HG03280 (cell line): ENCODE results near the gene OR52K2.
"Not testable (repeated sequence)": the region's sequence is repeated elsewhere in the genome, so short reads cannot be mapped to it uniquely, and the experiment has no call there.

Experiments used
- ATAC-seq: cut with Tn5 transposase; IDR thresholded peaks from one replicate; pipeline ENCODE4 v1.9.1; 2021; ENCODE audit warnings: mild to moderate bottlenecking, moderate library complexity; ENCODE audit not compliant: unreplicated experiment

Gene OR52K2

DNA sequence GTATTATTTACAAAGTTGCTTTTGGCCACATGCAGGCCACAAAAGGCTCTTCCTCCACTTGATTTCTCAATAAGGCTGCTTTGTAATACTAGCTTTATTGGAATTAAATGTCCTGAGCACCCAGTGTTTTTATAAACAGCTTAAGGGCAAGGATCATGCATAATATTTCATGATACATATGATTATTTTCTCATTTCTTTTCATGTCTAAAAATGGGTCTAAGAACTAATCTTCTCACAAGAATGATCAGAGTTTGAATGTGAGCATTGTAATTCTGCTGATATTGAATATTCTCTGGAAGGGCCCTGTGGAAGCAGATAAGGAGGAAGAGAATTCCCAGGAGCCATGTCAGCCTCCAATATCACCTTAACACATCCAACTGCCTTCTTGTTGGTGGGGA is at the start of gene OR52K2:
Gene OR52K2, plus strand, starts transcription at position 301 of the 400 bp plus-strand sequence. Its CDS starts 45 bp downstream, at position 346.
- ATAC-seq = no peak

DNA sequence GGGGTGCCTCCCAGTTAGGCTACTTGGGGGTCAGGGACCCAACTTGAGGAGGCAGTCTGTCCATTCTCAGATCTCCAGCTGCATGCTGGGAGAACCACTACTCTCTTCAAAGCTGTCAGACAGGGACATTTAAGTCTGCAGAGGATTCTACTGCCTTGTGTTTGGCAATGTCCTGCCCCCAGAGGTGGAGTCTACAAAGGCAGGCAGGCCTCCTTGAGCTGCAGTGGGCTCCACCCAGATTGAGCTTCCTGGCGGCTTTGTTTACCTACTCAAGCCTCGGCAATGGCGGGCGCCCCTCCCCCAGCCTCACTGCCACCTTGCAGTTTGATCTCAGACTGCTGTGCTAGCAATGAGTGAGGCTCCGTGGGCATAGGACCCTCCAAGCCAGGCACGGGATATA is 42.9 kb upstream of the OR52K2 start:
- not testable (repeated sequence) for ATAC-seq

DNA sequence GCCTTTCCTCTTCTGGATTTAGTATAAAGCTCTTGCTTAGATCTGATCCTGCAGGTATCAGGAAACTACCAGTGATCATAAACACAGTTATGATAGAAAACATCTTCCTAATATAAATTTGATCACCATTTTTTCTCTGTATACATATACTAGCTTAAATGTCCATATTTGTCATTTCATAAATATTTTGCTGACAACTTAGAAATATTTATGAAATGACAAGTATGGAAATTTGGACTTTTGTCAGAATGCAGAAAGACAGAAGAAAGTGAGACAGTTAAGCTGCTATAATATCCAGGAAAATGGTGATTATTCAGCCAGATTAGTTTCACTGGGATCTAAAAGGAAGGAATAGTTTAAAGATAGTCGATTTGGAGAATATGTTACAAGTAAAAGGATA is 32.8 kb upstream of the OR52K2 start:
- no peak for ATAC-seq

DNA sequence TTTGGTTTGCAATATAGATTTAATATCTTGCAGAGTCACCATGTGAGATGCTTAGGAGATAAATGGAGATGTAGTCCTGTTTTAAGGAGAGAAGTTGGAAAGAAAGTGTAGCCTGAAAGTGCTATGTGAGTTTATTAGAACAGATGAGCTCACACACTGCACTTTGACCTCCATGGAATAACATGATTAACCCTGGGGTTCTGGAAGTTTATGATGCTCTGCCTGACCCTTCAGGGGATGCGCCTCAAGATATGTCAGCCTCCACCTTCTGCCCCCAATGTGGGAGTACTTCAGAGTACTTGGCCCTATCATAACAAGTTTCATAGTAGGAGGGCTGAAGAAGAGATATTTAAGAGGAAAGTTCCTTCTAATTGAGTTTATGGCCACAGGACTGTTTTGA is 32.3 kb upstream of the OR52K2 start:
- no peak for ATAC-seq

DNA sequence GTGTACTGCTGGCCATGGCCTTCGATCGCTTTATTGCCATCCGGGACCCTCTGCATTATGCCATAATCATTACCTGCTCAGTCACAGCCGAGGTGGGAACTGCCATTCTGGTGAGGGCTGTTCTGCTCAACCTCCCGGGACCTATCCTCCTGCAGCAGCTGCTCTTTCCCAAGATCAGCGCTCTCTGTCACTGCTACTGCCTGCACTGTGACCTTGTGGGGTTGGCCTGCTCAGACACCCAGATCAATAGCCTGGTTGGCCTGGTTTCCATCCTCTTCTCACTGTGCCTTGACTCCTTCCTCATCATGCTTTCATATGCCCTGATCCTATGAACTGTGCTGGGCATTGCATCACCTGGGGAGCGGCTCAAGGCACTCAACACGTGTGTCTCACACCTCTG is 30.7 kb upstream of the OR52K2 start:
- ATAC-seq = no peak

DNA sequence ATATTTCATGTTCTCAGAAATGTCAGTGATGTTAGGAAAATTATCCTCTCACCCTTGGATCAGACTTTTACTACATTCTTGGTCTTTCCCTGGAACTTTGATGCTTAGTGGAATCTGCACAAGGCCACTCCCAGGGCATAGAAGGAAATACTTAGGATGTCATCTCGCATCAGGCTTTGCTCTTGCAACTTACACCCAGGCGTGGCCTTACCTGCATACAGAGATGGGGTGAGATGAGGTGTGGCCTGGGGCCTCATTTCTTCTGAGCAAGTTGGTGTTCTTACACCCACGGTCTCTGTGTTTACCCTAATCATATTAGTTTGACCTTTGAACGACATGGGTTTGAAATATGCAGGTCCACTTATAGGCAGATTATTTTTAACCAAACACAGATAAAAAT is 19.0 kb upstream of the OR52K2 start:
- ATAC-seq = no peak

DNA sequence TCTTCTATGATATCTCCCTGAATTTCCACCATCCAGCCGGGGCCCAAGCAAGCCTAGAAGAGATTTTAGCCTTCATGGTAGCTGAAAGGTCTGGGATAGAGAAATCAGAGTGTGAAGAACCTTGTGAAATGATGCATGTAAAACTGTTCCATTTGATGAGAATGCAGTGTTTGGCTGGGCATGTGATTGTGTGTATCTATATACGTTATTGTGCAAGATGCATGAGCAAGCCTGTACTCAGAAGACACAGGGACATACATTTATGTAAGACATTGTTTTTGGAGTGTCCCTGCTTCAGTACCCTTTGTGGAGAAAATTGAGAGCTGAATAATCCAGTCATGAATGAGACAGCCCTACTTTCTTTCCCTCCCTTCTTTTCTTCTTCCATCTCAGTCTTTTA is 15.2 kb upstream of the OR52K2 start:
- ATAC-seq = no peak

DNA sequence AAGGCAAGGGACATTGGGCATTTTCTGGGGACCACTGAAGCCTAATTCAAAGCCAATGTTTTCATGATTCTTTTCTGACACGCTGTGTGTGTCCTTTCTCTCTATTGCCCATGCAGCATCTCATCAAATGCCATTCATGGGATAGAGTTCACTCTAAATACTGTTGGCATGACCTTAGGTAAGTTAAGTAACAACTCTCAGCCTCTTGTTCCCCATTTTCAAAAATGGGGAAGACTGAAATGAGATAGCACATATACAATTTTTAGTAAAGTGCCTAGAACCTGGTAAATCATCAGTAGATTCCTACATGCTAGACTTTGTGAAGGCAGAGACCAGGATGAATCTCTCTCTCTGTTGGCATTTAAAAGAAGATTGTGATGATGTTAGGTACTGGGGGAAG is 12.7 kb upstream of the OR52K2 start:
- no peak for ATAC-seq

DNA sequence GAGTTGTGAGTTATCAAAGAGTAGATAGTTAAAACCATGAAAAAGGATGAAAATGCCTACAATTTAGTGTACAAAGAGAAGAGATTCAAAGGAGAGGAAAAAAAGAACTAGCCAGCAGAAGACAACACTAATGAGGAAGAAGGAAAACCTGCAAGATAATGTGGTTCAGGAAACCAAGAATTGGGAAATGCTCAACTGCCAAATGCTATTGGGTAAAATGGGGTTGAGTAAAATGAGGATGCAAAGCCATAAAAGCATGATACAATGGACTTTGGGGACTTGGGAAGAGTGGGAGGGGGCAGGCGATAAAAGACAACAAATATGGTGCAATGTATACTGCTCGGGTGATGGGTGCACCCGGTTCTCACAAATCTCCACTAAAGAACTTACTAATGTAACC is 7.6 kb upstream of the OR52K2 start:
- ATAC-seq = no peak

DNA sequence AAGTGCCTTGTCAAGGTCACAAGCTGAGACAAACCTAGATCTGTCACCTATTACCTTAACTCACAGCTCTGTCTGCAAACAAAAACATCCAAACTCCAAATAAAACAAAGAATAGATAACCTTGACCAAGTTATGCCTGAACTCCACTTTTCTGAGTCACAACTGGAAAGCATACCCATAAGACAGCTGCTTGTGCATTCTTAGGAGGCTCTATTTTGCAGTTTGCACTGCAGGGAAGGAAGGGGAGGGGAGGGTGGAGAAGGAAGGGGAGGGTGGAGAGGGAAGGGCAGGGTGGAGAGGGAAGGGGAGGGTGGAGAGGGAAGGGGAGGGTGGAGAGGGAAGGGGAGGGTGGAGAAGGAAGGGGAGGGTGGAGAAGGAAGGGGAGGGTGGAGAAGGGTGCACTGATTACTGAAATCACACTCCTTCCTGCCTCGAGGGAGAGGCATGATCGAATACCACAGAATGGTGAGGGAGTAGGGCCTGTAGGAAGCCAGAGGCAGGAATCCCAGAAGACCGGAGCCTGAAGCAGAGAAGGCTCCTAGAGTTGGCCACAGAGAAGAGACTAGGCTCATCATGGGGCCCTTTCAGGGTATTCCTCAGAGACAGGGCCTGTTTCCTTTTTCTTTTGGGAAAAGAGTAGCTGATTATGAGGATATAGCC is 5.7 kb upstream of the OR52K2 start:
- no peak for ATAC-seq

DNA sequence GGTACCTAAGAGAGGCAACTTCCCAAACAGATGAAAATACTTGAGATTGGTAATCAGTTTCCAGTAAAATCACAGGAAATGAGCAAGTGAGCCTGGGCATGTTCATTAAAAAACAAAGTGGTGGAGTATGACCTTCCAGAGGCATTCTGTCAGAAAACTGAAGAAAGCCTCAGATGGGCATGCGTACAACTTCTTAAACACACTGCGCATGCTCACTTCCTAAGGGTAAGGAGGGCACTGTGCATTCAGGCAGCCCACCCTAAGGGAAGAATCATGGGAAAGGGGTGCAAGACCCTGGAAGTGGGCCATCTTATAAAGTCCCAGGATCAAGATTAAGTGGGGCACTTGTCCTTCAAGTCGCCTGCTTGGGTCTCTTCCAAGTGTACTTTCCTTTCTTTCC is 4.0 kb downstream of the OR52K2 start:
- no peak for ATAC-seq

DNA sequence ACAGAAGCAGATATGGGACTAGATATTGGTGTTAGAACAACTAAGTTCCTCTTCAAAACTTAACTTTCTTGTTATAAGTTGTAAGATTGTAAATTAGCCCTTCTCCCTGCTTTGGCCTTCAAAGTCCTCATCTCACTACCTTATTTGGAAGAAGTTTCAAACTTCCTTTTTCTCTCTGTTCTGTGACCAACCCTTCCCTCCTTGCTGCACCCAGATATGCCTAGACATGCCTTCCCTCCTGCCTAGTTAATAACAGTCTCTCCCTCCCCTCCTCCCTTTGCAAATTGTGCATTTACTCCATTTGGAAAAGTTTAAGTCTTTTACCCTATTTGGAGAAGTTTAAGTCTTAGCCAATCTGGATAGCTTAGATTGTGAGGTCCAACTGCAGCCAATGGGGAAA is 4.9 kb downstream of the OR52K2 start:
- no peak for ATAC-seq

DNA sequence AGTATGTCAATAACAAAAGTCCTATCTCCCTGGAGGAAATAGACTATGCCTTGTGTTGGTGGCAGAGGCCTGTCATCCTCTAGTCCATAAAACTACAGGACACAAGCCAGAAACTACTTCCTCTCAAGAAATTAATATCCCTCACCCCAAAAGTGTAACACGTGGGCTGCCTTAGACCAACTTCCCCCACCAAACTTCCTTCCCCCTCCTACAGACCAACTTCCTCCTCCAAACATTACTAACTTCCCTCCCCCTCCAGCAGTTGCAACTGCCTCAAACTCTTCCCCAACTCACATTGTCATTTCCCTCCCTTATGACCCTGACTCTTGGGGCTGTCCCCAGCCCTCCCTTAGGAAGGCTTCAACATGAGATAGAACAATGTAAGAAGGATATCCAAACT is 6.3 kb downstream of the OR52K2 start:
- ATAC-seq = no peak

DNA sequence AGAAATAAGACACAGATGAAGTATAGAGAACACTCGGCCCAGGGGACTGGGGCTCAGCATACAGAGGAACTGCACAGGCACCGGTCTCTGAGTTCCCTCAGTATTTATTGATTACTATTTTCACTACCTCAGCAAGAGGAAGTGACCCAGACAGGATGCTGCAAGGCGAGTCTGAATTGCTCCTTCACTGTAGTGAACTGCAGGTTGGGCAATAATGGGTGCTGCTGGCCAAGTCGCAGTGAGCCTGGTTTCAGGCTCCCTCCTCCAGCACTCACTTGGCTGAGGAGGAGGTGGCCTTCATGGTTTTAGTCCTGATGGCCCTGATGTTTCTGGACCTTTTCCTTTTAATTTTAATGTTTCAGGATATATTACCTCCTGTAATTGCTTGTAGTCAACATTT is 10.4 kb downstream of the OR52K2 start:
- ATAC-seq = no peak

DNA sequence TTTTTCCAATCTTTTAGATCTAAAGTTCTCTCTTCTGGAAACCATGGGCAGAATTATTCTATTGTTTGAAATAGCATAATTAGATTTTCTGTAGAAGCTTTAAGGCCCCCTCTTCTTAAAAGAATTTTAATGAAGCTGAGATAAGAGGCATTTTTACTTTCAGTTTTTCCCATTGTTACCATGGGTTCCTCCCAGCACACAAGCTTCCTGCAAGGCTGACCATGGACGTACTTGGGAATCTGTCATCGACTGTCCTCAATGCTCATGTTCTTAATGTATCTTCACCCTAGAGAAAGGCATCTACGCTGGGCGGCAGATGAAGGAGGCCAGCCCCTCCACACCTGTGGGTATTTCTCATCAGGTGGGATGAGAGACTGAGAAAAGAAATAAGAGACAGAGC is 11.1 kb downstream of the OR52K2 start:
- no peak for ATAC-seq

DNA sequence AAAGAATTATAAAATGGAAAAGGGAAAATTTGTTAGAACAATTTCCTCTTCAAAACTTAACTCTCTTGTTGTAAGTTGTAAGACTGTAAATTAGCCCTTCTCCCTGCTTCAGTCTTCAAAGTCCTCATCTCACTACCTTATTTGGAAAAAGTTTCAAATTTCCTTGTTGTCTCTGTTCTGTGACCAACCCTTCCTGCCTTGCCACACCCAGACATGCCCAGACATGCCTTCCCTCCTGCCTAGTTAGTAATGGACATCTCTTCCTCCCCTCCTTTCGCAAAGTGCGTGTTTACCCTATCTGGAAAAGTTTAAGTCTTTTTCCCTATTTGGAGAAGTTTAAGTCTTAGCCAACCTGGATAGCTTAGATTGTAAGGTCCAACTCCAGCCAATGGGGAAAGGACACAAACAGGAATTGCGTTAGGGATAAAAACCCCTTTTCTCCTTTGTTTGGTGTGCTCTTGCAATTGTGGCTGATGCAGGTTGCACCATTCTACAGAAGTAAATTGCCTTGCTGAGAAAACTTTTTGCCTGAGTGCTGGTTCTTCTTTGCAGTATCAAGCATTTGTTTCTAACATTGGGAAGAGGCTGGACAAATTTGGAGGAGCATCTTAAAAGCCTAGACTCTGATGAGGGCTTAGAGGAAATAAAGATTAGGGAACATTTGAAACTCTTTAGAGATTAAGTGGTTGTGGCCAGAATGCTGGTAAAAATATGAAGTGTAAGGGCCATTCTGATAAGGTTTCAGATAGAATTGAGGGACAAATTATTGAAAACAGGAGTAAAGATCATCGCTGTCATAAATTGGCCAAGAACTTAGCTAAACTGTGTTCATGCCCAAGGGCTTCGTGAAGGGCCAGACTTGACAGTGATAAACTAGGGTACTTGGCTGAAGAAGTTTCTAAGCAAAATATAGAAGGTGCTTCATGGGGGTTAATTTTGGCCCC is 15.4 kb downstream of the OR52K2 start:
- no peak for ATAC-seq

DNA sequence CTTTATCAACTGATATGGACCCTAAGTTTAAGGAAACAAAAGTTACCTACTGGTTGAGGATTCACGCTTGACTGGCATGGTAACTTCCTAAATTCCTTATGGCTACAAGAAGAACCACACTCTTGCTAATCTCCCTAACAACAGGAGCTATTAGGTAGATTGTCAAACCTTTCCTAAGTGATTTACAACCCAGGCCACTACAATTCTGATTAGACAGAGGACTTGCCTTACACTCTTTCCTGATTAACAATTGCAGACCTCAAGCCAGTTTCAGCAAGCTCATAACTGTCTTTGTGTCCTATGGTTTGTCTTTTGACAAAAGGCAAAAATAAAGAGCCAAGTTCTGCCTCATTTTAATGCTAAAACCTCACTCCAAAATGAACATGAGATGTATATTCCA is 16.3 kb downstream of the OR52K2 start:
- ATAC-seq = no peak

DNA sequence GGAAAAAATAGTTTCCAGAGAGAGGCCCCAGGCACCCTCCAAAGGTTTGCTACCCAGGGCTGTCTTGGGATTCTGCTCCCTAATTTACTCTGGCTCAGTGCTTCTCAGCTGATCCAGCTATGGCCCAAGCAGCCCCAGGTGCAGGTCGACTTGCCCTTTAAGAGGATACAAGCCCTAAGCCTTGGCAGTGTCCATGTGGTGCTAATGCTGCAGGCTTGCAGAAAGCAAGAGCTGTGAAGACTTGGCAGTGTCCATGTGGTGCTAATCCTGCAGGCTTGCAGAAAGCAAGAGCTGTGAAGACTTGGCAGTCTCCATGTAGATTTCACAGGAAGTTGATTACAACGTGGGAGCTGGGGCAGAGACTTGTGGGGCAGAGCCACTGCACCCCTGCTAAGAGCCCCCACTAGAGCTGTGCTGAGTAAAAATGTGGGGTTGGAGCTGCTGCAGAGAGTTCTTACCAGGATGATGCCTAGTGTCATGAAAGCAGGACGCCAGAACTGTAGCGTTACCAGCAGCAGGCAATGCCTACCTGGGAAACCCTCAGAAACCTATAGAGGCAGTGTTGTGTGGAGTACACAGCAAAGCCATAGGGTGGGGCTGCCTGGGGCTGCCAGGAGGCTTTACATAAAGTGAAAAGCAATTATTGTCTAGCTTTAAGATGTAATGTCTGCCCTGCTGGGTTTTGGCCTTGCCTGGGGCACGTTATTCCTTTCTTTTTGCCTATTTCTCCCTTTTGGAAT is 17.2 kb downstream of the OR52K2 start:
- ATAC-seq = no peak

DNA sequence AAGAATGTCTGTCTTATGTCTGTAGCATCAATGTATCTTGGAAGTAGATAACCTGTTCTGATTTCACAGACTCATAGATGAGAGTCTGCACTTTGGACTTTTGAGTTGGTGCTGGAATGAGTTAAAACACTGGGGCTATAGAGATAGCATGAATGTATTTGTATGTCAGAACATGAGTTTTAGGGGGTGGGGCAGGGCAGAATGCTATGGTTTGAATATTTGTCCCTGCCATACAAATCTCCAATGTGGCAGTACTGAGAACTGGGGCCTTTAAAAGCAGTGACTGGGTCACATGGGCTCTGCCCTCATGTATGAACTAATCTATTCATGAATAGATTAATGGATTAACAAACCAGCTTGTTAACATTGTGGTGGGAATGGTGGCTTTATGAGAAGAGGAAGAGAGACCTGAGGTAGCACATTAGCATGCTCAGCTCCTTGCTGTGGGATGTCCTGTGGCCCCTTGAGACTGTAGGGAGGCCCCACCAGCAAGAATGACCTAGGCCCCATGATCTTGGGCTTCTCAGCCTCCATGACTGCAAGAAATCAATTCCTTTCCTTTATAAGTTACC is 17.9 kb downstream of the OR52K2 start:
- no peak for ATAC-seq

DNA sequence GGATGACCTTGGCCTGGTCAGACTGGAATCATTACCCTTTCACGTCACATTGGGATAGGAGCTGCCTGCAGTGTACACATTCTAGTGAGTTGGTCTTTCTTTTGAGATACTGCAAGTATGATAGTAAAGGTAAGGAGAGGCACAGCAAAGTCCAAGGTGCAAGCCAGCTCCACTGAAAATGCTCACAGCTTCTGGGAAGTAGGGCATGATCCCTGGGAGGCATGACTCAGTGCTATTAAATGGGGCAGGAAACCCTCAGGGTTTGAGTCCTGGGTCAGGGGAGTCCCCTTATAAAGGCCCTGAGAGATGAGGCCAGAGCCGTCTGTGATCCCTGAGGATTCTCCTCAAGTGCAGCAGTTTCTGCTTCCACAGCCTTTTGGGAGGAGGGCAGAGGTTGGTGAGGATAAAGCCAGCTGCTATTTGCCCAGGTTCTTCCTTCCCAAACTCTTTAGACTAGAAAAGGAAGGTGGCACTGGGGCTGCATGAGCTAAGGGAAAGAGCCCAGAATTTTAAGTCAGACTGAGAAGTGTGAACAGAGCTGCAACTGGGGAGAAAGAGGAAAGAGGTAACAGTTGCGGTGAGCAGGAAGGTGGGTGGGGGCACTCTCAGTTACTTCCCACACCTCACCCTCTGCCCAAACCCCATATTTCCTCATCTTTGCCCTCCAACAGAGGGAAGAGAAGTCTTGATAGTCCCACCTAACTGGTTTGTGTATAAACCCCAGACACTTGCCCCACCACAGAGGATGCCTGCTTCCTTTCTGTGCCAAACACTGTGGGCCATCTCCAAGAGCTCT is 18.9 kb downstream of the OR52K2 start:
- no peak for ATAC-seq

DNA sequence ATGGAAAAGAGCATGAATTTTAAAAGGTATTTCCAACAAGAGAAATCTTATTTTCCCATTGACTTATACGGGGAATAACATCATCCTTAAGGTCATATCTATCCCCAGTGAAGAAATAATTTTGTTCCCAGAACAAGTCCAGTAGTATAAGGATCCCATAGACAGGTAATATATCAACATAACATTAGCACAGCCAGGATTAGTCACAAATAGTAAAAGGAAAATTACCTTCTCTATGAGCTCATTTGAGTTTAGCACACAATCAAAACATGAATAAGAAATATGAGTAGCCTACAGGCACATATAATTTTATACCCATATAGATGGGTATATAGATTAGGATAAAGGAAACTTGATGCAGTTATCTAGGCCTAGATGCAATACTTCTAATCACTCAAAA is 30.5 kb downstream of the OR52K2 start:
- no peak for ATAC-seq
